HTERT RPE-1 (cell line): ENCODE measurements around the gene STUM.
"Not testable (repeated sequence)": the region's sequence is repeated elsewhere in the genome, so short reads cannot be mapped to it uniquely, and the experiment has no call there.

Experiments
- in situ Hi-C: fragments of 300-500 bp; cut with MboI; formaldehyde crosslinking; loops from 4 replicates; pipeline ENCODE4 v1.14.3; 2020; ENCODE audit warnings: low sequenced_read_pairs

Gene STUM

DNA sequence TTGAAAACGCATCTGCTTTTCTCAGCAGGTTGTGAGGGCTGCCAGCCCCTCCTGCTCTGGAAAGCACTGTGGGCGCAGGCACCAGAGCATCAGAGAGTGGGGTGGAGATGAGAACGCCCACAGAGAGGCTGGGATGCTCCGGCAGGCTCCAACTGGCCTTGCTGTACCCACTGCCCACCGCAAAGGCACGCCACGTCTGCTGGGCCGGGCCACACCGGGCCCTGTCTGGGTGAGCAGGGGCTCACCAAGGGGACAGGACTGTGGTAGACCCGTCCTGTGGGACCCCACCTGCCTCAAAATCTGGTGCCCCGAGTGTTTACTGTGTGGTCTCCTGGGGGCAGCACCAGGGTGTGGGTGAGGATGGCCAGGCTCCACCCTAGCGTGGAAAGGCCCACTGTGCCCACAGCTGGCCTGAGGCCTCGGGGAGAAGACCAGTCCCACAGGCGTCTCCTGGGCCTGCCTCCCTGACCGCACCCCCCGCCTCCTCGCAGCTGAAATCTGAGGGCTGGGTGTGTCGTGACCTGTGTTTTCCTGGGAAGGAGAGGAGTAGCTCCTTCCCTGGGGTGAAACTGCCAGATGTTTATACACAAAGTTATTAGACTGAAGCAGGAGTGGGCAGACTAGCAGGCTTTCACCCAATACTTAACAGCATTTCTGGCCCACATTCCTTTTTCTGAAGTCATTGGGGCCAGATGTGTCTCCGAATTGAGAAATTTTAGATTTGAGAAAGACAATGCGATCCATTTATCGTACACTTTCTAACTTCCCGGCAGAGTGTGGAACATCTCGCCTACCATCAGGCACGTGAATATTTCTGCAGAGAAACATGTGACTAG lies 53.8 kb downstream of the STUM start:
- in situ Hi-C loops: no loop called here

DNA sequence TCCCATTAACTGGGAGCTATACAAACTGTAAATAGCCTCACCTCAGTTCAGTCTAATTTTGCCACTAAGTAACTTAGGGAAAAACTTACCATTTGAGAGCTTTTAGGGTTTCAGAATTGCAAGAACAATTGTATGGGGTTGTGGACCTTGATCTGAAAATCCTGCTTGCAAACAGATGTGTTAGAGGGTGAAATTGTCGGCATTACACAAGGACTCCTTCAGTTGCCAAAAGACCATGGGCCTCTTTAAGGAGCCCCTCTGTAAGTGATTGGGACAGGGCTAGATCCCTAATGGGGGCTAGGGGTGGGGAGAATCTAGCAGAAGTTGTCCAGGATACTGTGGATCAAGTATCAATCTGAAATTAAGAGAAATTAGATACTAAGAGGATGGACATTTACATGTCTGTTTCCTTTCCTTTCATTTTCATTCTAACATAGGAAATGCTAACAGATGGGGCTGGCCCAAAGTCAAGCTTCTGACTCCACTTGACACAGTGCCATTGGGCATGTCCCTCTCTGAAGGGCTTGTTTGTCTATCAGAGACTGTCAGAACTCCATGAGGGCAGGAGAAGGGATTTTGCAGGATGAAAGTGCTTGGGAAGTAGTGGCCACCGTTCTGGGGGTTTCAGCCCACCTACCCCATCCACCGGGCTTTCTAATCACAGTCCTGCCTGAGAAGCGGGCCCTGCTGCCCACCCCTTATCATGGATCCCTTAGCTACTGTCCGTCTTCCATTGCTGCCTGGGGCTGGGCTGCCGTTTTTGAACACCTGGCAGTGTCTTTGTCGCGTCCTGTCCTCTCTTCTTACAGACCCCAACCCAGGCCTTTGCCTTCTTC lies 54.7 kb downstream of the STUM start:
- in situ Hi-C loops: no loop called here

DNA sequence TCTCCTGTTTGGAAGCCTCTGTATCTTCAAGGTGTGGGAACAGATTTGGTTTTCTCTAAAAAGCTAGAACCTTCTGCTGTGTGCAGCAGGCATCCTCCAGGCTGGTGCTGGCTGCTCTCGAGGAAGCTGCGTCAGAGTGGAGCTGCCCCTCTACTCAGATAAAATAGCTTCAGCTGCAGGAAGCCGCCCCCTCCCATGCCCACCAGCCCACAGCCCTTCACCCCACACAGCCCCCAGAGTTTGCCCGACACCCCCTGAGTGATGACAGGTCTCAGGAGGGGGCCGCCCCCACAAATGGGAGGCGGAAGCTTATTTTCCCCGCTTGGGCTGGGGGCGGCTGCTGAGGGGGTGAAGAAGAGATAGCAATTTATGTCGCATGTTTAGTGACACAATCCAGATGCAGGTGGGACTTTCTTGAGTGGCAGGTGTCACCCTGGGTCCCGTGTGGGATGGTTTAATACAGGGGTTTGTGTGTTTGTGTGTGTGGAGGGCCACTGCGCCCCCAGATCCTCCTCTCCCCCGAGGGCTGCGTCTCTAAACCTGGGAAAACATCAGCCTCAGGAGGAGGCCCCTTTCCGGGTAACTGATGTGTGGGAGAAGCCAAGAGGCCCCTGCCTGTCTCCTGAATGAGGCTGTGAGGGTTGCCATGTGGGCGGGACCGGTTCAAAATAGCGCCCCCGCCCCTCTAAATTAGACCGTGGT lies 55.4 kb downstream of the STUM start:
- in situ Hi-C loops: no loop called here

DNA sequence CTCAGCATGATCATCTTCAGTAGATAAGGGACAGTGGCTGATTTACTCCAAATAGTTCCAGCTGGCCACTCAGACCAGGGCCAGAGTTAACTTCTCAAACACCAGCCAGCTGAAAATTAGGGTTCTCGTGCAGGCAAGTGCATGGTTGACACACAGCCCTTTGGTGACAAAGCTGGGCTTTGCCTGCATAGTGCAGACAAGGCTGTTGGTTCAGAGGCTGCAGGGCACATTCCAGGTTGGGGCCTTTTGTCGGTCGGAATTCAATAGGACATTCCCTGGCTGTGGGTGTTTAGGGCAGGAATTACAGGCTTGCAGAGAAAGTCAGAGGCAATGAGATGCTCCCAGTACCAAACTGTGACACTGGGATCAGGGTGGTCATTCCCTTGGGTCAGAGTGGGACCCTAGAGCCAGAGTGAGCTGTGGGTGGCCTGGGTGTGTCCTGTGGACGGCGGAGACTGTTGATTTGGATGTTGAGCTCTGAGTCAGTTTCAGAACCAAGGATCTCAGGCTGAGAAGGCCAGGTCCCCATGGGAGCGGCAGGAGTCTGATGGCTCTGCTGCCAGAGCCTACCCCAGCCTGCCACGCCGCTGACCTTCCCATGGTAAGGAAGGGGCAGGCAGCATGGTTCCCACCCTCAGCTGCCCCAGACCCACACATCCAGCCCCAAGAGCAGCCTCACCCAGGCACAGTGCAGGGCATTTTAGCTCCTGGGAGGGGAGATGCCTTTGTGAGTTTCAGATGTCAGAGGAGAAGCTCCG lies 56.2 kb downstream of the STUM start:
- in situ Hi-C loops: no loop called here

DNA sequence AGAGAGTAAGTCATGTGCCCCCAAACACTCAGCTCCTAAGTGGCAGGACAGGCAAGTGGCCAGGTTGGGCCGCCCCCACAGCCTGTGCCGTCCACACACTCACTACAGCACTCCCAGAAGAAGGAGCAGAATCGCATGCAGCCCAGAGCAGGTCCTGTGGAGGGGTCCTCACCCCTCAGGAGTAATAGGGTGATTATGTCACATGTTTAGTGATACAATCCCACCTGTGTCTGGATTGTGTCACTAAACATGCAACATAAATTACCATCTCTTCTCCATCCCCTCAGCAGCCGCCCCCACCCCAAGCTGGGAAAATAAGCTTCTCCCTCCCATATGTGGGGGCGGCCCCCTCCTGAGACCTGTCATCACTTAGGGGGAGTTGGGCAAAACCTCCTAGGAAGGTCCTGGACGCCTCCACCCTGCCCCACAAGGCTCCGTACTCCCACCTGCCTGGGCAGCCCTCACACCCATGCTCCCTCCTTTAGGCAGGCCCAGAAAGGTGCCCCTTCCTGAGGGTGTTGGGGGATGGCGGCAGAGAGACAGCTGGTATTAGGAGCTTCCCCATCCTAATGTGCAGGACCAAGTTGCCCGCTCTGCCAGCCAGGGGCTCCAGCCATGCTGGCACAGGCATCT lies 56.9 kb downstream of the STUM start:
- in situ Hi-C loops: no loop called here

DNA sequence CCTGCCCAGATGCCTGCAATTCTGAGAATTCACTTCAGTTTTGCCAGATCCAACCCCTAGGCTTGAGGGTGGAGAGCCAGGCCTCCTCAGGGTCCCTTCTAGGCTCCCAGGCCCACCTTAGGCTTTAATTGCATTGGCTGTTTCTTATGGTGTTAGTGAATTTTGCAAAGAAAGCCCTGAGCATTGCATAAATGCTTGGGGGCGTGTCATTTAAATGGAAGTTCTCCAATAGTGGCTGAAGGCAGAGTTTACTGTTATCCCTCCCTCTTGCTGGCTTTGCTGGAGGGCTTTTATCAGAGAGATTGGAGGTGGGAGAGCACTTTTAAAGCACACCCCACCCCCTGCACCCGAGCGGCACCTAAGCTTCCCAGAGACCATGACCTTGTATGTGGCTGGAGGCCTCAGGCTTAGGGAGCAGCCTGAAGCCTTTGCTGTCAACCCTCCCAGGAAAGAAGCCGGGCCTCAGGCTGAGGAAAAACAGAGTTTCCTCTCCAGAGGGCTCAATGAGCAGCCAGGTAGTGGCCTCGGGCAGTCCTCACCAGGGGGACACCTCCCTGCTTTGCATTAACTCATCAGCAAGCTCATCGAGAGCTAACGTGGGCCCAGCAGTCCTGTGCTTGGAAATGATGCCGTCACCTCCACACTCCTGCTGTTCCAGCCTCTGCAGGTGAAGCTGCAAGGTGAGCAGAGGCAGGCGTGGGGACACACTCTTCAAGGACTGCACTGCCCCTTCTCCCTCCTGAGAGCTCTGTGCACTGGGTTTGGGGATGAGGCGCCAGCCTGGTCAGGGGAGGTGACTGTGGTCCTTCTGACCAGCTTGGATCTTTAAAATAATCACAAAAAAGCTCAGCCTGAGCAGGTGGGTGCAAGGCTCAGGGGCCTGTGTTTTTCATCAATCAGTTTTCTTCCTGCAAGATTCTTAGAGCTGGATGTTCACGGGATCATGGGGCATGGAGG lies 58.0 kb downstream of the STUM start:
- in situ Hi-C loops: no loop called here

DNA sequence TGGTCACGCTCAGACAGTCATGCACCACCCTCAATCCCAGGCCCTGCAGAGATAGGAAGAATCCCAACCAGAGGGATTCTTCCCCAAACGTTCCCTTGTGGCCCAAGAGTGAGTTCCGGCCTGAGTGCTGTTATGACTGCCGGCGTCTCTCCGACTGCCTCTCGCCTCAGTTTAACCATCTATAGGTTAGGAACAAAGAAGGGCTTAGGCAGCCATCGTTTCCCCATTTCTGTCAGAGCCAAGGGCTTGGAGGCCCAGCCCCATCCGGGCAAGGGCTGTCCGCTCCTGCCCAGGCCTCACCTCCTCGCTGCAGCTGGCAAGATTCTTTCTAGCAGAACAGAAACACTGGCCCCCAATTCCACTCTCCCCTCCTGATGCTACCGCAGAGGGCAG lies 58.7 kb downstream of the STUM start:
- in situ Hi-C loops: no loop called here

DNA sequence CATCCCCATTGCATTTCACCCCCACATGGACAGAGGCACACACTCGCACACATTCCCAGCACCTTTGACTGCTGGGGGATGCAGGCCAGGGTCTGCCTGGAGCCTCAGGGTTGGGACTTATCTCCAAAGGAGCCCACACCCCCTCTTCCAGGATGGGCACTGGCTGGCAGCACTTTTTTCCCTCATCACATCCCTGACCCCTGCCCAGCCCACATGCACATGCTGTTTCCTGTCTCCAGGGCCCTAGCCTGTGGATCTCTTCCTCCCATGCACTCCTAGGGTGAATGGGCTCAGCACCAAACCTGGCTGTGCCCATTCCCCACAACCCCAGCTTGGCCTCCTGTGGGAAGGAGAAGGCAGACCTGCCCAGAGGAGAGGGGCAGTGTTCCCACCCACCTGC lies 59.3 kb downstream of the STUM start:
- in situ Hi-C loops: no loop called here

DNA sequence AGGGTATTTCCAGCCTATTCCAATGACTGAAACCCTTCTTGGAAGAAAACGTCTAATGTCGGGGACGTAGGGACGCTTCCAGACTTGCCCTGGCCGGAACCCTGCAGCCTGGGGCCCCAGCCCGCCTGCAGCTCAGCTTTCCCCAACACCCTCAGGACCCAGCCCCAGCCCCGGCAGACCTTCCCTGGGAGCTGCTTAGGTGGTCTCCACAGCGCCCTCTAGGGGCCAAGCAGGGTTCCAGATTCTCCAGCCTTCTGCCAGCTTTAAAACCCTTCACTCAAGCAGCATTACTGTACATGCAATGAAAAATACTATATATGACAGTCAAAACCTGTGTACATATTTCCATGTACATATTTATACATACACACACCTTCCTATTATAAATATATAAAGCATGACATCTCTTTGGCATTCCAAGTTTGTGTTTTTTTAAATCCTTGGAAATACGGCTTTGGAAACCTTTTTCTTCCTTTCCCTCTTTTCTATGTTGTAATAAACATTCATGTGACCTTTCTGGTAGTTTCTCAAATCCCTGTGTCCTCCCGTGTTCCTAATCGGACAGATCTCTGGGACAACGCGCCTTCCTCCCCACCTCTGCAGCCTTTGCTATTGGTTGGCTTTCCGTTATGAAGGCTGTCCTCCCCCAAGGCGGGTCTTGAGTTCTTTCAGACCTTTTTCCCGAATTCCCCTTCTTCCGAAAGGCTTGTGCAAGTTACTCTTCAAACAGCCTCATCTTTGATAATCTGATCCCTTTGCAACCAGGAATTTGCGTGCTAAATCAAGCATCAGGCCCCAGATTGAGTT lies 60.3 kb downstream of the STUM start:
- in situ Hi-C loops: no loop called here

DNA sequence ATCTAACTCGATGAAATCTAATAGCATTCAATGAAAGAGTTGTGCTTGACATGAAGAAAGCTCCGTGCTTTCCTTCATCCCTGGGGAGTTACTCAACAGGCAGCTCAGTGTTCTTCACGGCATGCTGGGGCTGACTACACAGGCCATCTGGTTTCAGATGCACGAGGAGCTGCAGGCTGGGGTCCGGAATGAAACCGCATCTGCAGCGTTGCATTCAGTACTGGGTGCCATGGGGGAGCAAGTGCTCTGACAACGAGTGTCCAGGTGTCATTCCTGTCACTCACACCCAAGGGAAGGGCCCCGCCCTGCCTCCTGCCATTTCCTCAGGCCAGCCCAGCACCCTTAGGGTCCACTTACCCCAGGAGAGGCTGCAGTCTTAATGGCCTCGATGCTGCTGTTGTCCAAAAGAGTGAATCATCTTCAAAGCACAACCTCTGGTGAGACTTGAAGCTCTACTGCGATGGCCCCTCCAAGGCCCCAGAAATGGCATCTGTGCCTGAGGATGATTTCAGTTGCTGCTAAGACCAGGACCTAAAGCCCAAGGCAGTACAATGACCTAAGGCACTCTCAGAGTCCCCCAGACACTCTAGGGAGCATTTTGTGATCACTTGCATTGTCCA lies 61.4 kb downstream of the STUM start:
- in situ Hi-C loops: no loop called here

DNA sequence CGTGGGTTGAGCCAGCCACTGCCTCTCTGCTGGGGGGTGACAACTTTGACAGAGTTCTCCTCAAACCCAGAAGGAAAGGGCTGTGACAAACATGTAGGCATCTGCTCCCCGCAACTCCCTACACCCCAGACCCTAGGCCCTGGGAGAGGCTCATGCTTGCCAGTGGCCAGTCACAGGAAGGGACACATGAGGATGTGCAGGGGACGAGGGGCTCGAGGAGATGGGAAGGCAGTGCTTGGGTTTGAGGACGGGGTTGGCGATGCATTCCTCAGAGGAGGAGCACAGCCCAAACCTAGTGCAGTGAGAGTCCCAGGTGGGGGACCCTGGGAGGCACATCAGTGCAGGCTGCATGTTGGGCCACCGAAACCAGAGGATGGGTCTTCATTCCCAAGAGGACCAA lies 62.1 kb downstream of the STUM start:
- in situ Hi-C loops: no loop called here

DNA sequence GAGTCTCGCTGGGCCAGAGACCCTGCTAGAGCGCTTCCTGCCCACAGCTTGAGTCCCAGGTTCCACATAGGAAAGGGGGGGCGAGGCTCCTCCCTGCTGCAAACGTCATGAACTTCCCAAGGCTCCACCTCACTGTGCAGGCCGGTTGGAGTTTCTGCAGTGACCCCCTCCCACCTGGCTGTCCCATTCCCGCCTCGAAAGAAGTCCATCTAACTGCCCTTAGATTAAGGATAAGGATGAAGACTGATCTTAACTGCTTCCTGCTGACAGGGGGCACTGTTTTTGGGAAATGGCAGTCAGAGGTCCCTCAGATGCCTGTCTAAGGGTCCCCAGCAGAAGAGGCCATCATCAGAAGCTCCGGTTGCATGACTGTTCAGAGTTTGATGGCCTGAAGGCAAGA lies 62.7 kb downstream of the STUM start:
- in situ Hi-C loops: no loop called here

DNA sequence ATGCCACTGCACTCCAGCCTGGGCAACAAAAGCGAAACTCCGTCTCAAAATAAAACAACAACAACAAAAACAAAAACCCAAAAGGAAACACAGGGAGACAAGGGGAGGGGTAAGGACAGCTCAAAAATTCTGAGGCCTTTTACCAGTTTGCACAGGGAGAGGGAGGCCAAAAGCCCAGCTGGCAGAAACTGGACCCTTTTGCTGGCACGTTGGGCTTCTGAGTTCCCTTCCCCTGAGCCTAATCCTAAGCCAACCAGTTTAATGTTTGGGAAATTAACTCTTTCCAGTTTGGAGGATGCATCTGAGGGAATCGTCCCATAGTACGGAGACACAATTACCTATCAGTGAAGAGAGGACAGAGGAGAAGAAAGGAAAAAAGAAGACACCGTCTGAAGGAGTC lies 63.4 kb downstream of the STUM start:
- in situ Hi-C loops: not testable (repeated sequence)

DNA sequence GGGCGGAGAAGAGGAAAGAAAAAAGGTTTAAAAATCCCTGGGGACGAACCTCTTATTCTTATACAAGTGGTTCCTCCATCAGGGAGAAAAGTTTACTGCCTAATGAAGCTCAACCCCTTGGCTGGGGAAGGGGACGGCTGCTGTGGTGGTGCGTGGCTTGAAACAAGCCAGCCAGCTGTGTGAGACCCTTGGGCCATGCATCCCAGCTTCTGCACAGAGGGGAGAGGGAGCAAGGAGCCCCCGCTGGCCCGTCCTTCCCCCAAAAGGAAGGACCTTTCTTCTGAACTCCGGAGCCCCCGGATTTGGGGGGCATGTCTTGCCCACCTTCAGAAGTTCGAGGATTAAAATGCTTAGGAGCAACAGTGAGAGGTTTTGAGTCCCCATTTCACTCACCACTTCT lies 67.3 kb downstream of the STUM start:
- in situ Hi-C loops: no loop called here

DNA sequence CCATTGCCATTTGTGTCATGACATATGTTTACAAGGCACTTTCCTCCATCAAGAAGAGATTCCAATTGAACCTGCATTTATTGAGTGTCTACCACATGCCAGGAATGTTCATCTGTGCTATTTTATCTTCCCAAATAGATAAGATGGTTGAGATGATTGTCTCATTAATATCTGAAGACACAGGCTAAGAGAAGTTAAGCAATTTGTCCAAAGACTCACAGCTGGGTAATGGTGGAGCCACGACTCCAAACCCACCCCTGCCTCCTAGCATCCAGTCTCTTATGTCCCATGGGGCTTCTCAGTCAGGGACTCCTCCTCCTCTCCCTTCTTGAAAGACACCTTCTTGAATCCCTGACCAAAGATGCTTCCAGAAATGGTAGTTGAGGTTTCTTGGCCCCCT lies 68.1 kb downstream of the STUM start:
- in situ Hi-C loops: no loop called here

DNA sequence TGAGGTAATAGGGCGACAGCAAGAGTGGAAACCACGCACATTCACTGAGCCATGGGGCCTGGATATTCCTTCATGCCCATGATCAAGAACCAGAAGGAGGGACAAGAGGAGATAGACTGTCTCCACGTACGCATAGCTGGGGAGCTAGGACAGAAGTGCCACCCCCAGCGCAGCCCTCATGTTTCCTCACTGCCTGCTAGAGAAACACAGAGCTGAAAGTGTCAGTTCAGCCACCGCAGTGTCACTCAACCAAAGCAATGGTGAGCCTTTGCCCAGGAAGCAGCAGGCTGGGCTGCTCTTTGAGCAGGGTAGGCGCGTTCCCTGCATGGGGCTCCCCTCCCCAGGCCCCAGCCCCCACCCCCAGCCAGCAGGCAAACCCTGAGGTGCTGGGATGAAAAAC lies 68.5 kb downstream of the STUM start:
- in situ Hi-C loops: no loop called here

DNA sequence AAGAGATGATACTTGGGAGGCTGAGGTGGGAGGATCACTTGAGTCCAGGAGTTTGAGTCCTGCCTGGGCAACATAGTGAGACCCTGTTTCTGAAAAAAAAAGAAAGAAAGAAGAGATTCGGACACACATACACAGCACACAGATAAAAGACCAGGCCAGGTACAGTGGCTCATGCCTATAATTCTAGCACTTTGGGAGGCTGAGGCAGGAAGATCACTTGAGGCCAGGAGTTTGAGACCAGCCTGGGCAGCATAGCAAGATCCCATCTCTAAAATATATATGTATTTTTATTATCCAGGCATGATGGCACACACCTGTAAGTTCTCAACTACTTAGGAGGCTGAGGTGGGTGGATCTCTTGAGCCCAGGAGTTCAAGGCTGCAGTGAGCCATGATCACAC lies 69.2 kb downstream of the STUM start:
- in situ Hi-C loops: not testable (repeated sequence)

DNA sequence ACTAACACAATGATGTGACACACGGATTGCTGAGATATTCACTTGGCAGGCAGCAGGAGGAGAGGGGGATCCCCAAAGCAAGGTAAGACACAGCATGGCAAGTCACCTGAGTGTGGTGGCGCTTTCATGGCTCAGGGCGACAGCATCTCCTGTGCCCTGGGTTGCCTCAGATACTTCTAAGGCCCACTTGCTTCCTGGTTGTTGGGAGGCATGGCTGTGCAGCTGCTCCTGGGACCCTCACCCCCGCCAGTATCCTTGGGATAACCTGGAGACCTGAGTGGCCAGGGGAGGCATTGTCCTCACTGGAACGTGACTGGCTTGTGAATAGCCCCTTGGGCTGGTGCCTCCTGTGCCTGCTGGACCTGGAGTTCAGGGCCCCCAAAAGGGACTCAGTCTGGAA lies 69.8 kb downstream of the STUM start:
- in situ Hi-C loops: no loop called here
